Hematopoietic multipotent progenitor cell treated with erythropoietin and hydrocortisone succinate and interleukin-3 and kit ligand, for 8 days (in vitro differentiated cells): ENCODE measurements around the gene DYNLT5.
"Not testable (repeated sequence)": the region's sequence is repeated elsewhere in the genome, so short reads cannot be mapped to it uniquely, and the experiment has no call there.

ENCODE experiments used
- DNase-seq: peaks from one replicate; pipeline ENCODE4 v3.0.0-alpha.2; 2015

Gene DYNLT5, protein sequence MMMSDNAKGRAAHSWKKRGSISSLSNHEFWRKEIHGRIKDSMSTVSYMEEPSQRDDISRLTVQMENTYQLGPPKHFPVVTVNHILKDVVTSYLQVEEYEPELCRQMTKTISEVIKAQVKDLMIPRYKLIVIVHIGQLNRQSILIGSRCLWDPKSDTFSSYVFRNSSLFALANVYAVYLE

GRCh38 chr1:66752000-66752592 lies at the start of gene DYNLT5:
DYNLT5 (plus strand) TSS chr1:66752459; CDS start chr1:66754659, 2,200 bp downstream.
- DNase-seq, result peak; percentile 31

DNA sequence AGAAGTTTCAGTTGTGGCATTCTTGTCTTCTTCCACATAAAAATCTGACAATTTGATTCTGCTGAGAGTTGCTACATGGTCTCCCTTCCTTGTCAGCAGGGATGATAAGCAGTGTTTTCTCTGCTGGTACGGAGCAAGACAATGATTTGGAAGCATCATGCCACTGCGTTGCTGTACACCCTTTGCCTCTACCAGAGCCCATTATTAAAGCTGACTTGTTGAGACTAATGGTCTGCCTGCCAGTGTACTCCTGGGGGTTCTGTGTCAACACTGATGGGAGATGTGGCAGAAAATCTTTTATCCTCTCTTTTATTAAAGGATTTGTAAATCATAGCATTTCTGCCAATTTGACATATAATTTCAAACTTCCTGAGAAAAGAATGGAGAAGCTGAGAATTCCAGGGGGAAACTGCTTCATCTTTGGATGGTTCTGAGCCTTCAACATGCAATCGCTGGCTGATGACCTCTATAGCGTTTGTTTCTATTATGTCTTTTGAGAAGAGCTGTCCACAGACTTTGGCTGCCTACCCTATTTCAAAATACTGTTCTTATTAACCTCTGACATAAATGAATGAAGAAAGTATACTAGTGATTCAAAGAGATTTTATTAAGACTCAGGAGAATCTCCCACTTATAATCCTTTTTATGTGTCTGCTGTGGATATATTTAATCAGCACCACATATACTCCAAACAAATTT lies 47.9 kb upstream of the DYNLT5 start:
- DNase-seq, result no peak

DNA sequence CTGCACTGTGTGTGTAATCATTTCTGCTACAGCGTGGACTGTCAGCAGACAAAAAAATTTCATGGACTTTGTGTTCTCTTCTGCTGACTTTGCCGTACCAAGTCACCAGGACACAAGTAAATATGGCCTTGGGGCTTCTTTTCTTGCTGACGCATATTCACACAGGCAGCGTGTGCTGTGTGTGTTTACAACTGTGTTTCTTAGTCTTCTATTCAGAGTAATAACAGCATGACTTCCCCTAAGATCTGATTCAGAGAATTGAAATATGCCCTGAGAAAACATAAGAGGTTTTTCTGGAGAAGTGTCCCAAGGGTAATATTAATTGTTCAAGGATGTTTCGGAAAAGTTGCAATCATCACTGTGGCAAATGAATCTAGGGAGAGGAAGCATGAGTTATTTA lies 47.1 kb upstream of the DYNLT5 start:
- no peak for DNase-seq

GRCh38 chr1:66711420-66711819 lies 40.8 kb upstream of the DYNLT5 start:
- no peak for DNase-seq

- DNase-seq, result no peak
Measured at GRCh38 chr1:66712839-66713238, 39.4 kb upstream of the DYNLT5 start.

GRCh38 chr1:66723985-66724384 lies 28.3 kb upstream of the DYNLT5 start:
- DNase-seq, result no peak

GRCh38 chr1:66725885-66726665 lies 26.2 kb upstream of the DYNLT5 start:
- DNase-seq, result peak; percentile 73

GRCh38 chr1:66728021-66728420 lies 24.2 kb upstream of the DYNLT5 start:
- no peak for DNase-seq

- DNase-seq, result not testable (repeated sequence)
Measured at GRCh38 chr1:66728716-66729115, 23.5 kb upstream of the DYNLT5 start.

DNA sequence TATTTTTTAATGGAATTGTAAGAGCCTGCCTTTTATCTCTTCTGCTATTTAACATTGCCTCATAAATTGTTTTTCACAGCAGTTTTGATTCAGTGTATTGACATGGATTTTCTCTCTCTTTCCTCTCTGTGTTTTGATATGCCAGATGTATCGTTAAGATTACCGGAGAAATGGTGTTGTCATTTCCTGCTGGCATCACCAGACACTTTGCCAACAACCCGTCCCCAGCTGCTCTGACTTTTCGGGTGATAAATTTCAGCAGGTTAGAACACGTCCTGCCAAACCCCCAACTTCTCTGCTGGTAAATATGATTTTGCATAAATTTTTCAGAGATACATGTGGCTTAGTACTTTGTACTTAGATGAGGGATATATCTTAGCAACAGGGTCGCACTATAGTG lies 23.1 kb upstream of the DYNLT5 start:
- DNase-seq, result peak; percentile 74

DNA sequence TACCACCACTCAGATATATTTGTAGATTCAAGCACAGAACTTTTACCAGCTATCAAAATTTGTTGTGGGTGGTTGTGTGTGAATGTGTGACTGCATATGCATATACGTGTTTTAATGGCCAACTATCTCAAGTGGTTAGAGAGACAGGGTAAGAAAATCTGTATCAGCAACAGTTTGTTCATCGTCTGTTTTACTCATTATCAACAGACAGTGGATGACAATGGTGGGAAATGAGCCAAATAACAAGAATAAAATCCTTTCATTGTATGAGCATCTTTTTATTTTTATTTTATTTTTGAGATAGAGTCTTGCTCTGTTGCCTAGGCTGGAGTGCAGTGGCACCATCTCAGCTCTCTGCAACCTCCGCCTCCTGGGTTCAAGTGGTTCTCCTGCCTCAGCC lies 22.7 kb upstream of the DYNLT5 start:
- no peak for DNase-seq

DNA sequence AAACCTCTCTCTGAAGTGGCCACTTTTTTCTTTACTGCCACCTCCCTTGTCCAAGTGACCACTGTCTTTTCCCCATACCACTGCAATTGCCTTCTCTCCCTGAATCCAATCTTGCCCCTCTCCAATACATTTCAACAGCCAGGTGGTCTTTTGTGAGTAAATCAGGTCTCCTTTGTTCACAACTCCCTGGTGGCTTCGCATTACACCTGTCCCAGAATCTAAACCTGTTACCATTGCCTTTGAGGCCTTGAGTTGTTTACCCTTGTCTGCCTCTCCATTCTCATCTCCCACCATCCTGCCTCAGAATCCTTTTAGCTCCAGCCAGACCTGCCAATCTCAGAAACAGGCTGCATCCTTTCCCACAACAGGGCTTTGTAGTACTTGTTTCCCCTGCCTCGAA lies 21.8 kb upstream of the DYNLT5 start:
- no peak for DNase-seq

DNA sequence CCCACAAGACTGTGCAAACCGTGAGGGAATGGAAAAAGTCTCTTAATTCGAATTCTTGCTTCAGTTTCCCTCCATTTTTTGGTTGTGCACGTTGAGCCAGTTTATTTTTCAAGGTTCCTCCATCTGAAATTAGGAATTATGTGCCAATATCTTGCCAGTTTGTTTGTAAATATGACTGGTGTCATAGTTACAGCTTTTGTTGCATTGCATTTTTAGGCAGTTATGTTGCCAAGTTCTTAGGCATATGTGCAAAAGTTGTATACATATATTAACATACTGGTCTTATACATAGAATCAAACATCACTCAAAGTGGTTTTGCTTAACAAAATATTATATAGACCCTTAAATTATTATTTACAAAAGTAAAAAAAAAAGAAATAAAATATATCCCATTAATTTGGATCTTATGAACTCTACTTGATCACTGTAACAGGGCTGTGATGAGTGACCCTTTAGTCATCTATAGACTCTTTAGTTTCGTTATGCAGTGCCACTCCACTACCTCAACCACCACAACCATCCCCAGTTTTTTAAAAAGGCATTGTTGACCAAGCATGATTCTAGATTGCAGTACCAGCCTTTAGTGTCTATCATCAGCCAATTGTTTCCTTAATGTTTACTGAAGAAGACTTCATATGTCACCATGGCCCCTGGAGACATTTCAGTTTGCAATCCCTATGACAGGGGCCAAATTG lies 20.9 kb upstream of the DYNLT5 start:
- no peak for DNase-seq

GRCh38 chr1:66732407-66733166 lies 19.7 kb upstream of the DYNLT5 start:
- no peak for DNase-seq

DNA sequence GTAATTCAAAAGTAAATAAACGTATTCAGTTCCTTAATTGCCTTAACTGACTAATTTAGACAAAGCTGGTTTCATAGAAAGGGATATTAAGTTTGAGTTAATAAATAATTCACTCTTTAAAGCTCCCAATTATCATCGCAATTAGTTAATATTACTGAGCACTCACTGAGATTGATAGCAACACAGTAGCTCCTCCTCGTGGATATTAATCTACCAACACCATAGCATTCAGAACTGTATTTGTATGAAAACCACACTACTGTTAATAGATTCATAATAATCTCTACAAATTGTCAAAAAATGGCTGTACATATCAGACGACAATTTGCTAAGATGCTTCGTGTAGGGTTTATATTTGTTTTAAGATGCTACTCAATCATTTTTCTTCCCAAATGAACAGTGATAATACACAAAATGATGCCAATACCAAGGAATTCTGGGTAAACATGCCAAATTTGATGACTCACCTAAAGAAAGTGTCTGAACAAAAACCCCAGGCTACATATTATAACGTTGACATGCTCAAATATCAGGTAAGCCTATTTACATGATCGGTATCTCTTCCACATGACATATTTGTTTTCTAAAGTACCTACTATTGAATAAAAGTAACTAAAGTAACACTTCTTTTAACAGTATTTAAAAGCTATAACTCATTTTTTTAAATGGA lies 18.8 kb upstream of the DYNLT5 start:
- peak; percentile 16 for DNase-seq

- DNase-seq, result not testable (repeated sequence)
Measured at GRCh38 chr1:66734531-66734930, 17.7 kb upstream of the DYNLT5 start.

DNA sequence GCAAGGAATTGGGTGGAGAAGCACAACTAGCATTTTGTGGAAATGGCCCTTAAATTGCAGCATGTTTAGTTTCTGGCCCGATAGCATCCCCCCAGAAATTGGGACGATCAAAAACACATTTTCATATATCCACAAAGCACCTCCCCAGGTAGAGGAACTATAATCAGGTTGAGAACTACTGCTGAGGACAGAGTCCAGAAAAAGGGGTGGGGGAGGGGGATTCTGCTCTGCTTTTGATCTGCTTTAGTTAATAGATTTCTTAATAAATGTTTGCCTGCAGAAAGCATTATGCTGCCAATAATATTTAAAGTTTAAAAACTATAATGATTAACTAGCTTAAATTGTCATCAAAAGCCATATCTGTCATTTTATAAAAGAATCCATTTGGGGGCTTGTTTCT lies 14.4 kb upstream of the DYNLT5 start:
- DNase-seq, result no peak

DNA sequence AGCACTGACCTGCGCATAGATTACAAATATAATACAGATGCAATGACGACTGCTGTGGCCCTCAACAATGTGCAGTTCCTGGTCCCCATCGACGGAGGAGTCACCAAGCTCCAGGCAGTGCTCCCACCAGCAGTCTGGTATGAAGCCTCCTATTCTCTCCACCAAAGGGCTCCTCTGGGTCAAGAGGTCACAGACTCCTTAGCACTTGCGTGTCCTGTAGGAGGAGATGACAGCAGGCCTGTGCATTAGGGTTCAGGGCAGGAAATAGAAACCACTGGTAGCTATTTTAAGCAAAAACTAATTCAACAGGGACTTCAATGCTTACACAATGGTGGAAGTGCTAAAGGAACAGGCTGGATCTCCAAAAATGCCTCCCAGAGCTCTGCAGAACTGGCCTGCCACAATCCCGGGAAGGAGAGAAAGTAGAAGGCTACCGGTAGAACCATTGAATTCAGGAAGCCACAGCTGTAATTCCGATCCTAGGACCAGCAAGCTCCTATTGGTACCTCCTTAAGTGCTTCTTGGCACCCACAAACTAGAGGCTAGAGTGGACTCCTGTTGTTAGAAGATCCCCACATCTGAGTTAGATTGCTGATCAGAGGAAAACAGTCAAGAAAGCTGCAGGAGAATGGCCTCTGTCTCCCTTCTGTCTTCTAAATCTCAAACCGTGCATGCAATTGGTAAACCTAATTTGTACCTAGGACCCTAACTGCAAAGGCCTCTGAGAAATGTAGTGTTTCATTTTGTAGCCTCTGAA lies 12.7 kb upstream of the DYNLT5 start:
- DNase-seq, result no peak

- DNase-seq, result no peak
Measured at GRCh38 chr1:66745451-66745850, 6.8 kb upstream of the DYNLT5 start.

DNA sequence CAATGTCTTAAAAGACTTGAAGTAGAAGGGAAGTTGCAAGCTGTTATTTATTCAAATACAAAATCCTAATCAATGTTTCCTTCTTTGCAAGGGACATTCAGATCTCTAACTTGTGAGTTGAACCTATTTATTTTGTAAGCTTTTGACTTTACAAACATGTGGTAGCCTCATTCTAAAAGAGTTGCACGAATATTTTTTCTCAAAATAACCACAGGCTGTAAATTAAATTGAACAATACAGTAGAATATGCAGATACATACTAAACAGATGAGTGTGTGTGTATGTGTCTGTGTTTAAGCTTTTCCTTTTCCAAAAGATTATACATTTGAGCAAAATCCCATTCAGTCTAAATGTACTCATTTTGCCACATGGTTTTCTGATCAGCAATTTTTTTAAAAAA lies 4.8 kb upstream of the DYNLT5 start:
- DNase-seq, result no peak

GRCh38 chr1:66750577-66750976 lies 1.7 kb upstream of the DYNLT5 start:
- no peak for DNase-seq
